Uterus (tissue), 2 donors: ENCODE results near the gene SCNM1.
"Not testable (repeated sequence)": the region's sequence is repeated elsewhere in the genome, so short reads cannot be mapped to it uniquely, and the experiment has no call there.

Experiments
- CTCF ChIP-seq, 4 experiments: fragments of 200-600 bp in 2 of 4; fragments of 450-650 bp in 2 of 4; sonication (generic) in 2 of 4; IDR thresholded peaks; one replicate each; pipeline ENCODE4 v1.5.1; 2016 to 2019; ENCODE audit warnings: antibody characterized with exemption in 4 of 4, mild to moderate bottlenecking in 2 of 4, moderate library complexity in 1 of 4
- POLR2A ChIP-seq, 2 donors: fragments of 450-650 bp; IDR thresholded peaks; one replicate each; pipeline ENCODE4 v1.6.1; 2016; ENCODE audit warnings: antibody characterized with exemption in 2 of 2, mild to moderate bottlenecking in 1 of 2, moderate library complexity in 1 of 2

- not testable (repeated sequence) for TF ChIP-seq CTCF, POLR2A (IDR thresholded peaks at IDR 0.05)
These were observed 29.1 kb downstream of the SCNM1 start for GRCh38 chr1:151194894-151195594.
